SK-MEL-5 (cell line): Measurements from ENCODE around the gene TNS1. TPM values are rescaled to one million over a fixed set of nuclear protein-coding genes. Genes with fewer than 3 reads are reported as not detected.

ENCODE experiments used
- small RNA-seq, 2 experiments: library from RNA; depleted of rRNA; stranded (forward); fragments of <200 nt; gene quantifications; one replicate each; pipeline ENCODE3, GENCODE V24; 2014
- total RNA-seq: library from RNA; depleted of rRNA; stranded (reverse); fragments of >200 nt; shearing (Covaris generic); gene quantifications from 2 replicates; pipeline ENCODE4 v1.2.3, GENCODE V29; 2014; rRNA removed

Gene TNS1
- total RNA-seq, 1 experiment from 2014 or later = 2.2 TPM

Small RNA genes within 50 kb of the gene (small RNA-seq; reads per million reads assigned to genes)
- 0 reads per million in 2 experiments for gene MIR6809

Other genes with a start within 250 kb of the TNS1 start
- not detected in 2 replicates for gene RUFY4, start 66.3 kb upstream of the TNS1 start, total RNA-seq
- not detected in 2 replicates for gene CXCR2, start 123.0 kb upstream of the TNS1 start, total RNA-seq
- gene CXCR1, start 164.0 kb upstream of the TNS1 start, total RNA-seq = not detected in 2 replicates
- 196 and 198 TPM in 2 replicates for gene ARPC2, start 214.2 kb upstream of the TNS1 start, total RNA-seq